ENCODE results near the gene PNPLA8.

GRCh38 chr7:108511939-108512338 lies 14.0 kb downstream of the PNPLA8 start:
- TF ChIP-seq, protein P1, sequence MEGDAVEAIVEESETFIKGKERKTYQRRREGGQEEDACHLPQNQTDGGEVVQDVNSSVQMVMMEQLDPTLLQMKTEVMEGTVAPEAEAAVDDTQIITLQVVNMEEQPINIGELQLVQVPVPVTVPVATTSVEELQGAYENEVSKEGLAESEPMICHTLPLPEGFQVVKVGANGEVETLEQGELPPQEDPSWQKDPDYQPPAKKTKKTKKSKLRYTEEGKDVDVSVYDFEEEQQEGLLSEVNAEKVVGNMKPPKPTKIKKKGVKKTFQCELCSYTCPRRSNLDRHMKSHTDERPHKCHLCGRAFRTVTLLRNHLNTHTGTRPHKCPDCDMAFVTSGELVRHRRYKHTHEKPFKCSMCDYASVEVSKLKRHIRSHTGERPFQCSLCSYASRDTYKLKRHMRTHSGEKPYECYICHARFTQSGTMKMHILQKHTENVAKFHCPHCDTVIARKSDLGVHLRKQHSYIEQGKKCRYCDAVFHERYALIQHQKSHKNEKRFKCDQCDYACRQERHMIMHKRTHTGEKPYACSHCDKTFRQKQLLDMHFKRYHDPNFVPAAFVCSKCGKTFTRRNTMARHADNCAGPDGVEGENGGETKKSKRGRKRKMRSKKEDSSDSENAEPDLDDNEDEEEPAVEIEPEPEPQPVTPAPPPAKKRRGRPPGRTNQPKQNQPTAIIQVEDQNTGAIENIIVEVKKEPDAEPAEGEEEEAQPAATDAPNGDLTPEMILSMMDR (IDR thresholded peaks at IDR 0.05), result no peak
- TF ChIP-seq EZH2 (IDR thresholded peaks at IDR 0.05; ENCODE audit: borderline replicate concordance, insufficient read depth, low read depth, low read length, poor library complexity, severe bottlenecking), result no peak

All from B cell (primary cell).